Progenitor cell of endocrine pancreas (in vitro differentiated cells): ENCODE data around the gene CCDC40. TPM values are rescaled to one million over a fixed set of nuclear protein-coding genes. Genes with fewer than 3 reads are reported as not detected.

ENCODE experiments used
- DNase-seq: peaks from one replicate; pipeline ENCODE4 v3.0.0; 2021; ENCODE audit warnings: low spot score; ENCODE audit not compliant: unreplicated experiment
- H3K27ac Mint-ChIP-seq: 2 replicates; pipeline ENCODE4 v1.8.0; 2021; ENCODE audit warnings: mild to moderate bottlenecking, moderate library complexity, mixed read lengths
- H3K27me3 Mint-ChIP-seq: 2 replicates; pipeline ENCODE4 v1.8.0; 2021; ENCODE audit warnings: mixed read lengths
- H3K36me3 Mint-ChIP-seq: 2 replicates; pipeline ENCODE4 v1.8.0; 2022; ENCODE audit warnings: mixed read lengths; ENCODE audit not compliant: insufficient read depth
- H3K4me1 Mint-ChIP-seq: 2 replicates; pipeline ENCODE4 v1.8.0; 2021; ENCODE audit warnings: low read depth, mixed read lengths
- H3K4me3 Mint-ChIP-seq: 2 replicates; pipeline ENCODE4 v1.8.0; 2021; ENCODE audit warnings: low read depth, mild to moderate bottlenecking, moderate library complexity, mixed read lengths
- H3K9me3 Mint-ChIP-seq: 2 replicates; pipeline ENCODE4 v1.8.0; 2021; ENCODE audit warnings: low read depth, mixed read lengths
- CTCF ChIP-seq: fragments of 200-600 bp; sonication (generic); IDR thresholded peaks from one replicate; pipeline ENCODE4 v1.5.0; 2021; ENCODE audit warnings: antibody characterized with exemption, mild to moderate bottlenecking; ENCODE audit not compliant: unreplicated experiment
- total RNA-seq: library from RNA; stranded (reverse); gene quantifications from 2 replicates; pipeline ENCODE4 v1.2.1, GENCODE V29; 2021

CCDC40 gene
- total RNA-seq, 1 donor from 2014 or later: 26.9 TPM

GRCh38 chr17:80047176-80047575 lies 10.7 kb downstream of the CCDC40 start:
- Mint-ChIP-seq H3K27ac (no peak overlapping the region), H3K36me3 (peaks cover 24% of the 10 kb centered on the region), H3K4me1 (no peaks in the 10 kb centered on the region), H3K27me3 (no peaks in the 10 kb centered on the region), H3K9me3 (peaks cover 3% of the 10 kb centered on the region), H3K4me3 (no peak overlapping the region)
- DNase-seq: no peak
- TF ChIP-seq CTCF: no peak

GRCh38 chr17:80049986-80050385 lies 13.5 kb downstream of the CCDC40 start:
- no peak for TF ChIP-seq CTCF
- Mint-ChIP-seq H3K27ac (no peak overlapping the region), H3K36me3 (peaks cover 11% of the 10 kb centered on the region), H3K27me3 (no peaks in the 10 kb centered on the region), H3K4me1 (no peaks in the 10 kb centered on the region), H3K9me3 (no peaks in the 10 kb centered on the region), H3K4me3 (no peak overlapping the region)
- DNase-seq: no peak

GRCh38 chr17:80050706-80051105 lies 14.3 kb downstream of the CCDC40 start:
- H3K4me3 Mint-ChIP-seq: no peak overlapping the region
- no peak for TF ChIP-seq CTCF
- no peak overlapping the region for H3K27ac Mint-ChIP-seq
- no peak for DNase-seq
- H3K36me3 Mint-ChIP-seq: peaks cover 11% of the 10 kb centered on the region
- H3K4me1 Mint-ChIP-seq: no peaks in the 10 kb centered on the region
- no peaks in the 10 kb centered on the region for H3K27me3 Mint-ChIP-seq
- H3K9me3 Mint-ChIP-seq: no peaks in the 10 kb centered on the region

- Mint-ChIP-seq H3K4me1 (no peaks in the 10 kb centered on the region), H3K36me3 (peaks cover 11% of the 10 kb centered on the region), H3K9me3 (no peaks in the 10 kb centered on the region), H3K4me3 (no peak overlapping the region), H3K27ac (no peak overlapping the region), H3K27me3 (no peaks in the 10 kb centered on the region)
- no peak for TF ChIP-seq CTCF
- DNase-seq: no peak
These were observed 15.2 kb downstream of the CCDC40 start for GRCh38 chr17:80051681-80052080.

GRCh38 chr17:80053102-80053501 lies 16.7 kb downstream of the CCDC40 start:
- Mint-ChIP-seq H3K27me3 (no peaks in the 10 kb centered on the region), H3K27ac (no peak overlapping the region), H3K4me3 (no peak overlapping the region), H3K9me3 (no peaks in the 10 kb centered on the region), H3K36me3 (peaks cover 13% of the 10 kb centered on the region), H3K4me1 (no peaks in the 10 kb centered on the region)
- TF ChIP-seq CTCF: no peak
- no peak for DNase-seq
